K562 (cell line): Measurements from ENCODE around the gene METRN. TPM values are rescaled to one million over a fixed set of nuclear protein-coding genes. Genes with fewer than 3 reads are reported as not detected.

Source experiments
- CBFA2T2 ChIP-seq: fragments of 450-650 bp; conservative IDR thresholded peaks from 2 replicates; pipeline ENCODE4 v1.6.1; 2017; ENCODE audit warnings: mild to moderate bottlenecking
- GABPB2 ChIP-seq: fragments of 250-450 bp; sonication (Bioruptor Pico); conservative IDR thresholded peaks from 2 replicates; pipeline ENCODE4 v1.5.1; 2021; ENCODE audit warnings: mild to moderate bottlenecking
- GATAD2B ChIP-seq: fragments of 450-650 bp; IDR thresholded peaks from 2 replicates; pipeline ENCODE4 v1.6.1; 2017; ENCODE audit warnings: mild to moderate bottlenecking, borderline replicate concordance
- HDGF ChIP-seq: fragments of 450-650 bp; IDR thresholded peaks from 2 replicates; pipeline ENCODE4 v1.6.1; 2016
- HOXB6 ChIP-seq: fragments of 250-450 bp; sonication (Bioruptor Pico); IDR thresholded peaks from 2 replicates; pipeline ENCODE4 v1.5.1; 2022; ENCODE audit warnings: mild to moderate bottlenecking, borderline replicate concordance
- KDM5B ChIP-seq: fragments of 200-600 bp; sonication (generic); IDR thresholded peaks from 2 replicates; pipeline ENCODE4 v1.6.1; 2012; ENCODE audit warnings: low read depth, mild to moderate bottlenecking, moderate library complexity, low read length, control low read depth, inconsistent platforms; ENCODE audit not compliant: insufficient replicate concordance
- NBN ChIP-seq: fragments of 450-650 bp; IDR thresholded peaks from 2 replicates; pipeline ENCODE4 v1.6.1; 2016; ENCODE audit warnings: low read depth, mild to moderate bottlenecking
- PHF21A ChIP-seq: fragments of 450-650 bp; IDR thresholded peaks from 2 replicates; pipeline ENCODE4 v1.6.1; 2017; ENCODE audit warnings: low read depth, borderline replicate concordance
- PRMT5 ChIP-seq: sonication (generic); formaldehyde crosslinking; IDR thresholded peaks from 2 replicates; pipeline ENCODE4 v1.5.0; 2020; ENCODE audit warnings: missing genetic modification reagents
- RBM25 ChIP-seq: fragments of 200-400 bp; formaldehyde crosslinking; IDR thresholded peaks from 2 replicates; pipeline ENCODE4 v1.6.1; 2018; ENCODE audit warnings: low read length, low read depth, moderate library complexity; ENCODE audit not compliant: severe bottlenecking
- SAP30 ChIP-seq: fragments of 200-600 bp; sonication (generic); IDR thresholded peaks from 2 replicates; pipeline ENCODE4 v1.6.1; 2012; ENCODE audit warnings: borderline replicate concordance, low read depth, mild to moderate bottlenecking, moderate library complexity, low read length, control low read depth, inconsistent platforms; ENCODE audit not compliant: insufficient read depth, poor library complexity, severe bottlenecking
- SMAD4 ChIP-seq: fragments of 250-450 bp; sonication (Bioruptor Pico); conservative IDR thresholded peaks from 2 replicates; pipeline ENCODE4 v1.8.0; 2021; ENCODE audit warnings: inconsistent platforms, mild to moderate bottlenecking, moderate library complexity
- SMARCC2 ChIP-seq: fragments of 450-650 bp; IDR thresholded peaks from 2 replicates; pipeline ENCODE4 v1.6.1; 2017; ENCODE audit warnings: antibody characterized with exemption, moderate library complexity, mild to moderate bottlenecking, low read depth
- TAF7 ChIP-seq: fragments of 450-650 bp; IDR thresholded peaks from 2 replicates; pipeline ENCODE4 v1.6.1; 2016; ENCODE audit warnings: missing genetic modification characterization, missing compliant biosample characterization
- TBL1XR1 ChIP-seq, 2 experiments: IDR thresholded peaks; 2 replicates each; pipeline ENCODE4 v1.6.1; 2012; ENCODE audit warnings: improper control_type of control experiment in 2 of 2, low read length in 2 of 2, mild to moderate bottlenecking in 1 of 2
- ZC3H11A ChIP-seq: IDR thresholded peaks from 2 replicates; pipeline ENCODE4 v1.6.1; 2012; ENCODE audit warnings: low read depth, low read length, improper control_type of control experiment
- ZNF830 ChIP-seq: fragments of 250-450 bp; sonication (Bioruptor Pico); IDR thresholded peaks from 2 replicates; pipeline ENCODE4 v1.5.0; 2021; ENCODE audit warnings: mild to moderate bottlenecking
- ZSCAN29 ChIP-seq: fragments of 450-650 bp; IDR thresholded peaks from 2 replicates; pipeline ENCODE4 v1.6.1; 2017
- polyA plus RNA-seq, 8 experiments: library from polyadenylated mRNA; depleted of rRNA in 4 of 8; stranded (reverse) in 5 of 8; unstranded in 3 of 8; fragments of >200 nt; fragmentation: Nextera tagmentation in 2 of 8; fragmentation: Illumina TruSeq in 1 of 8; extraction: Ambion mirVana in 2 of 8; extraction: Trizol in 1 of 8; gene quantifications; 2 replicates each; pipeline versions ENCODE4 v1.2.1 to v1.2.3, GENCODE V29; 2011 to 2014; ENCODE audit warnings: inconsistent platforms in 1 of 8, missing spikeins in 1 of 8
- total RNA-seq, 7 experiments: library from RNA; depleted of rRNA in 6 of 7; stranded (reverse); fragments of >200 nt in 6 of 7; fragmentation: Illumina TruSeq in 2 of 7; extraction: Trizol in 2 of 7; gene quantifications; 2 replicates each; pipeline versions ENCODE4 v1.2.1 to v1.2.3, GENCODE V29; 2011 to 2021; ENCODE audit warnings: low replicate concordance in 1 of 7
- TF ChIP-seq, protein P1 (sequence below): fragments of 250-450 bp; sonication (Bioruptor Pico); IDR thresholded peaks from 2 replicates; pipeline ENCODE4 v1.6.1; 2021; ENCODE audit warnings: mild to moderate bottlenecking
- TF ChIP-seq, protein P2 (sequence below): IDR thresholded peaks from 3 replicates; pipeline ENCODE4 v1.6.1; 2011; ENCODE audit warnings: borderline replicate concordance, mild to moderate bottlenecking, moderate library complexity; ENCODE audit not compliant: insufficient read length; ENCODE audit errors: extremely low read depth
- TF ChIP-seq, protein P3 (sequence below): fragments of 250-450 bp; sonication (Bioruptor Pico); IDR thresholded peaks from 2 replicates; pipeline ENCODE4 v1.8.0; 2021; ENCODE audit warnings: moderate library complexity, mild to moderate bottlenecking, inconsistent platforms
- TF ChIP-seq, protein P4 (sequence below): fragments of 250-450 bp; sonication (Bioruptor Pico); IDR thresholded peaks from 2 replicates; pipeline ENCODE4 v1.8.0; 2021; ENCODE audit warnings: mild to moderate bottlenecking, moderate library complexity
- TF ChIP-seq, protein P5 (sequence below): fragments of 450-650 bp; formaldehyde crosslinking; IDR thresholded peaks from 2 replicates; pipeline ENCODE4 v1.4.0; 2020; ENCODE audit warnings: mild to moderate bottlenecking, mixed read lengths

METRN gene
- total and polyA plus RNA-seq, 9 of the 15 experiments (the other 6 are each of a cell fraction or from before 2014, with no cell fraction given), result 0.20 to 89.8 (median 15.4) TPM

DNA sequence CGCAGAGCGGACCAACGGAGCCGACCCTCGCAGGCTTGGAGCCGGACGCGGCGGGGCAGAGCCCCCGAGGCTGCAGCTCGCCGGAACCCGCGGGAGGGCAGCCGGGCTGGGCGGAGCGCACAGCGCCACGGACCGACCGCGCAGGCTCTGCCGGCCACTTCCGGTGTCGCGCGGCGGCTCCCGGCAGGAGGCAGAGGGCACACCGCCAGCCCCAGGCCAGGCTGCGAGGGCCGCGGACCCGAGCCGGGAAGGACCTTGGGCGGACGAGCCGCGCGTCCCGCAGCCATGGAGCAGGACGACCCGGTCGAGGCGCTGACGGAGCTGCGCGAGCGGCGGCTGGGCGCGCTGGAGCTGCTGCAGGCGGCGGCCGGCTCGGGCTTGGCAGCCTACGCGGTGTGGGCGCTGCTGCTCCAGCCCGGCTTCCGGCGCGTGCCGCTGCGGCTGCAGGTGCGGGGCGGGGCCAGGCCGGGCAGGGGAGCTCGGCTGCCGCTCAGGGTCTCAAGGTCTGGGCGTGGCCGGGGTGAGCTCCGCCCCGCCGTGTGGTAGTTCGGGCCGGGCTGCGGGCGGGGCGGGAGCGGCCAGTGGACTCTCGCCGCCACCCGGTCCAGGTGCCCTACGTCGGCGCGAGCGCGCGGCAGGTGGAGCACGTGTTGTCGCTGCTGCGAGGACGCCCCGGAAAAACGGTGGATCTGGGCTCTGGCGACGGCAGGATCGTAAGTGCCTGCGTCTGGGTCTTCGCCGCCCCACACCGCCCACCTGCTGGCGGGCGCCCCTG lies 6.3 kb downstream of the METRN start, which contains the start of gene ANTKMT (continued):
- TF ChIP-seq NBN, result no peak
- TF ChIP-seq GATAD2B, result peak; percentile 99
- TF ChIP-seq RBM25, result peak; percentile 42
- no peak for TF ChIP-seq ZC3H11A
- TF ChIP-seq ZNF830 (CRISPR knock-in tag), result no peak
- no peak for TF ChIP-seq GABPB2 (CRISPR knock-in tag)
- TF ChIP-seq, protein P1, sequence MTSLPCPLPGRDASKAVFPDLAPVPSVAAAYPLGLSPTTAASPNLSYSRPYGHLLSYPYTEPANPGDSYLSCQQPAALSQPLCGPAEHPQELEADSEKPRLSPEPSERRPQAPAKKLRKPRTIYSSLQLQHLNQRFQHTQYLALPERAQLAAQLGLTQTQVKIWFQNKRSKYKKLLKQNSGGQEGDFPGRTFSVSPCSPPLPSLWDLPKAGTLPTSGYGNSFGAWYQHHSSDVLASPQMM (CRISPR knock-in tag), result no peak
- TF ChIP-seq SMARCC2, result no peak
- TF ChIP-seq, protein P2, sequence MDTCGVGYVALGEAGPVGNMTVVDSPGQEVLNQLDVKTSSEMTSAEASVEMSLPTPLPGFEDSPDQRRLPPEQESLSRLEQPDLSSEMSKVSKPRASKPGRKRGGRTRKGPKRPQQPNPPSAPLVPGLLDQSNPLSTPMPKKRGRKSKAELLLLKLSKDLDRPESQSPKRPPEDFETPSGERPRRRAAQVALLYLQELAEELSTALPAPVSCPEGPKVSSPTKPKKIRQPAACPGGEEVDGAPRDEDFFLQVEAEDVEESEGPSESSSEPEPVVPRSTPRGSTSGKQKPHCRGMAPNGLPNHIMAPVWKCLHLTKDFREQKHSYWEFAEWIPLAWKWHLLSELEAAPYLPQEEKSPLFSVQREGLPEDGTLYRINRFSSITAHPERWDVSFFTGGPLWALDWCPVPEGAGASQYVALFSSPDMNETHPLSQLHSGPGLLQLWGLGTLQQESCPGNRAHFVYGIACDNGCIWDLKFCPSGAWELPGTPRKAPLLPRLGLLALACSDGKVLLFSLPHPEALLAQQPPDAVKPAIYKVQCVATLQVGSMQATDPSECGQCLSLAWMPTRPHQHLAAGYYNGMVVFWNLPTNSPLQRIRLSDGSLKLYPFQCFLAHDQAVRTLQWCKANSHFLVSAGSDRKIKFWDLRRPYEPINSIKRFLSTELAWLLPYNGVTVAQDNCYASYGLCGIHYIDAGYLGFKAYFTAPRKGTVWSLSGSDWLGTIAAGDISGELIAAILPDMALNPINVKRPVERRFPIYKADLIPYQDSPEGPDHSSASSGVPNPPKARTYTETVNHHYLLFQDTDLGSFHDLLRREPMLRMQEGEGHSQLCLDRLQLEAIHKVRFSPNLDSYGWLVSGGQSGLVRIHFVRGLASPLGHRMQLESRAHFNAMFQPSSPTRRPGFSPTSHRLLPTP, result no peak
- no peak for TF ChIP-seq CBFA2T2
- TF ChIP-seq KDM5B, result peak; percentile 84
- TF ChIP-seq TBL1XR1 (IDR thresholded peaks at IDR 0.05; ENCODE audit: low read length in 2 of 2), result no peak; a peak in 1 of 4 replicates
- TF ChIP-seq, protein P3, sequence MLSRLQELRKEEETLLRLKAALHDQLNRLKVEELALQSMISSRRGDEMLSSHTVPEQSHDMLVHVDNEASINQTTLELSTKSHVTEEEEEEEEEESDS (CRISPR knock-in tag), result no peak
- TF ChIP-seq HOXB6, result no peak
- no peak for TF ChIP-seq HDGF
- peak; percentile 15; the same call in 1 of the 2 replicates for TF ChIP-seq PRMT5 (CRISPR knock-in tag)
- no peak for TF ChIP-seq PHF21A
- TF ChIP-seq, protein P4, sequence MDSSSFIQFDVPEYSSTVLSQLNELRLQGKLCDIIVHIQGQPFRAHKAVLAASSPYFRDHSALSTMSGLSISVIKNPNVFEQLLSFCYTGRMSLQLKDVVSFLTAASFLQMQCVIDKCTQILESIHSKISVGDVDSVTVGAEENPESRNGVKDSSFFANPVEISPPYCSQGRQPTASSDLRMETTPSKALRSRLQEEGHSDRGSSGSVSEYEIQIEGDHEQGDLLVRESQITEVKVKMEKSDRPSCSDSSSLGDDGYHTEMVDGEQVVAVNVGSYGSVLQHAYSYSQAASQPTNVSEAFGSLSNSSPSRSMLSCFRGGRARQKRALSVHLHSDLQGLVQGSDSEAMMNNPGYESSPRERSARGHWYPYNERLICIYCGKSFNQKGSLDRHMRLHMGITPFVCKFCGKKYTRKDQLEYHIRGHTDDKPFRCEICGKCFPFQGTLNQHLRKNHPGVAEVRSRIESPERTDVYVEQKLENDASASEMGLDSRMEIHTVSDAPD (CRISPR knock-in tag), result no peak
- no peak; the same call in none of the 2 replicates for TF ChIP-seq SMAD4 (CRISPR knock-in tag)
- TF ChIP-seq, protein P5, sequence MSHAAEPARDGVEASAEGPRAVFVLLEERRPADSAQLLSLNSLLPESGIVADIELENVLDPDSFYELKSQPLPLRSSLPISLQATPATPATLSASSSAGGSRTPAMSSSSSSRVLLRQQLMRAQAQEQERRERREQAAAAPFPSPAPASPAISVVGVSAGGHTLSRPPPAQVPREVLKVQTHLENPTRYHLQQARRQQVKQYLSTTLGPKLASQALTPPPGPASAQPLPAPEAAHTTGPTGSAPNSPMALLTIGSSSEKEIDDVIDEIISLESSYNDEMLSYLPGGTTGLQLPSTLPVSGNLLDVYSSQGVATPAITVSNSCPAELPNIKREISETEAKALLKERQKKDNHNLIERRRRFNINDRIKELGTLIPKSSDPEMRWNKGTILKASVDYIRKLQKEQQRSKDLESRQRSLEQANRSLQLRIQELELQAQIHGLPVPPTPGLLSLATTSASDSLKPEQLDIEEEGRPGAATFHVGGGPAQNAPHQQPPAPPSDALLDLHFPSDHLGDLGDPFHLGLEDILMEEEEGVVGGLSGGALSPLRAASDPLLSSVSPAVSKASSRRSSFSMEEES (CRISPR knock-in tag), result no peak
- peak; percentile 48 for TF ChIP-seq SAP30
- TF ChIP-seq ZSCAN29, result no peak
- no peak for TF ChIP-seq TAF7 (tag)
